IPS DF 6.9 (cell line): ENCODE results near the gene AJM1.
"Not testable (repeated sequence)": the region's sequence is repeated elsewhere in the genome, so short reads cannot be mapped to it uniquely, and the experiment has no call there.

Experiments used
- DNase-seq: peaks from one replicate; pipeline ENCODE4 v3.0.0-alpha.2; 2013; ENCODE audit warnings: low read depth, low spot score
- H3K27ac ChIP-seq: one replicate; pipeline ENCODE4 v1.5.1; 2013; ENCODE audit warnings: low read length, control low read depth
- H3K27me3 ChIP-seq: 2 replicates; pipeline ENCODE4 v1.6.1; 2013; ENCODE audit warnings: mild to moderate bottlenecking, low read length; ENCODE audit not compliant: control insufficient read depth, insufficient read depth
- H3K36me3 ChIP-seq: 2 replicates; pipeline ENCODE4 v1.6.1; 2013; ENCODE audit warnings: low read length; ENCODE audit not compliant: control insufficient read depth, insufficient read depth
- H3K4me1 ChIP-seq: 2 replicates; pipeline ENCODE4 v1.6.1; 2013; ENCODE audit warnings: low read length; ENCODE audit not compliant: control insufficient read depth, insufficient read depth
- H3K4me3 ChIP-seq: 2 replicates; pipeline ENCODE4 v1.5.1; 2013; ENCODE audit warnings: mild to moderate bottlenecking, low read length
- H3K9me3 ChIP-seq: 2 replicates; pipeline ENCODE4 v1.6.1; 2013; ENCODE audit warnings: low read length, inconsistent platforms; ENCODE audit not compliant: control insufficient read depth, insufficient read depth
- WGBS: extraction: QIAGEN DNeasy Blood & Tissue Kit; methylation state at CpG from one replicate; pipeline ENCODE4 v1.1.7; 2013; ENCODE audit warnings: mixed read lengths, missing lambda C conversion rate; ENCODE audit not compliant: insufficient read length, insufficient coverage; 5-methylcytosine and 5-hydroxymethylcytosine counted together

The AJM1 gene

DNA sequence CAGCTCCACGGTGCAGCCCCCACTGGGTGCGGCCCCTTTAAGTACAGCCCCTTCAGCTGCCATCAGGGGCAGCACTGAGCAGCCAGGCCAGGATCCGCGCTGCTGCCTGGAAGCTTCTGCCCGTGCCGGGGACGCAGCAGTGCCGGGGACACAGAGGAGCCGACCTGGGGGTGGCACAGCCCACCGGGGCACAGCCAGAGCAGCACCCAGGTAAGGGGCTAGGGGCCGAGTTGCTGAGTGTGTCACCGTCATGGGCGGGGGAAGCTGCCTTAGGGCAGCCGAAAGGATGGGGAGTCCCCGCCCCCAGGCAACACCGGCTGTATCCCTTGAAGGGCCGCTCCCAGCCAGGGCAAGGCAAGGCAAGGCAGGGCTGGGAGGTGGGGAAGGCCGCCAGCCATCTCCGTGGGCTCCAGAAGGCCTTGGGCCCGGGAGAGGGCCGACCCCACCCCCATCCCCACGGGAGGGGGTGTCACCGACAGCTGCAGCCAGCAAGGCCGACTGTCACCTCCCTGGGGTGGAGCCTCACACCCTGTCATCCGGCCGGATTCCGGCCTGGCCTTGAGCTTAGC is at the start of gene AJM1:
TSS of gene AJM1 (plus strand) at position 99 of the 569 bp plus-strand sequence. CDS start 1,937 bp downstream, outside the sequence.
- not testable (repeated sequence) for H3K4me3 ChIP-seq, DNase-seq, H3K27ac ChIP-seq, H3K27me3 ChIP-seq, H3K9me3 ChIP-seq
- WGBS, result no CpG with 5 or more reads among the region's 27 CpGs
- Histone ChIP-seq H3K36me3 (peaks cover 14% of the 10 kb centered on the region; the same call in 1 of the 2 replicates), H3K4me1 (peaks cover 20% of the 10 kb centered on the region)

DNA sequence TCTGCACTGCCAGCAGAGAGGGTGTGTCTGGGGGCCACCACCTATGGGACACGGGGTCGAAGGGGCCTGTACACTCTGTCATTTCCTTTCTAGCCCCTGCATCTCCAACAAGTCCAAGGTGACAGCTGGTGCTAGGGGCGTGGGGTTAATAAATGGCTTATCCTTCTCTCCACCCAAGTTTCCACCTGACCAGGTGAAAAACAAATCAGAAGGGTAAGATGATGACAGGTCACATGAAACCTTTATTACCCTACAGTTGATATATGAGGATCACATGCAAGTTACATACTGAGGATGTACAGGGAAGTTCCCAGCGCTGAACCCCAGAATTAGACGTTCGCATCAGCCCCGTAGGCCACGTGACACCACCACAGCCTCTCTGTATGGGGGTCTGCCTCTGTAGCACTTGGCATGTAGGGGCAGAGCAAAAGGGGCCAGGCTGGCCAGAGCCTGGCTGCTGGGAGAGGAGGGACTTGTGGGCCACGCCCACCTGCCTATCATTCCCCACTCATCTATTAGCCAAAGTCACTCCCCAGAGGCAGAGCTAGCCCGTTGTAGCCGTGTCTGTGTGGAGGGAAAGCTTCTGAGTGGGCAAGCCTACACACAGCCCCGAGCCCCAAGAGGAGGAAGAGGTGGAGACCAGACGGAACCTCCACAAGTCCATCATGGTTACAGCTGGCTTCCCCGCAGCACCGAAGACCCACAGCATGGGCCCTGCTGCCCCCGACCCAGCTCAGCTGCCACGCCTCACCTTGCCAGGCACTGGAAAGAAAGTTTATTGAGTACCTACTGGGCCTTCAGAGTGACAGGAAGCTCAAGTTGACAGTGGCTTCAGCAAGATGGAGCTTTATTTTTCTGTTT is 49.0 kb upstream of the AJM1 start:
- Histone ChIP-seq H3K4me1 (no peaks in the 10 kb centered on the region), H3K27ac (no peak overlapping the region), H3K27me3 (no peaks in the 10 kb centered on the region), H3K9me3 (no peaks in the 10 kb centered on the region), H3K4me3 (no peak overlapping the region), H3K36me3 (no peaks in the 10 kb centered on the region)
- no peak for DNase-seq
- WGBS, result no CpG with 5 or more reads among the region's 17 CpGs

DNA sequence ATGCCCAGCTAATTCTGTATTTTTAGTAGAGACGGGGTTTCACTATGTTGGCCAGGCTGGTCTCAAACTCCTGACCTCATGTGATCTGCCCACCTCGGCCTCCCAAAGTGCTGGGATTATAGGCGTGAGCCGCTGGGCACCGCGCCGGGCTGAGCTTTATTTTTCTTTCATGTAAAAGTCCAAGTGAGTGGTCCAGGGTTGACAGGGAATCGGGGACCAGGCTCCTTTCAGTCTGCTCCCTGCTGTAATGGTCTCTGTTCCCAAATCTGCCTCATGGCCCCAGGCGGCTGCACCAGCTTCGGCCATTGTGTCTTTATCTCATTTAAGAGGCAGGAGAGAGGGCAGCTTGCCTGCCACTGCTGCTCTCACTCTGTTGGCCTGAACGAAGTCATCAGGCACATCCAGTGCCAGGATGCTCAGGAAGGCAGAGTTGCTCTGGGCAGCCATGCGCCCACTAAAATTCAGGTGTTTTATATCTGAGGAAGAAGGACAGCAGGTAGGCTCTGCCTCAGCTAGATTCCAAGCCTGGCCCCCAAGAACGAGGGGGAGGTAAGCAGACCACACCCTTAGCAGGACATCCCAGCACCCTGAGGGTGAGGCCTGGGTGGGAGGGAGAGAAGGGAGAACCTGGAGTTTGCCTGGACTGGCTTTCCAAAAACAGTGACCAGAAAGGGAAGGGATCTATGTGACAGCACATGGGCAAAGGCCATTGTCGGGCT is 47.8 kb upstream of the AJM1 start:
- no CpG with 5 or more reads among the region's 14 CpGs for WGBS
- Histone ChIP-seq H3K4me1 (no peaks in the 10 kb centered on the region), H3K27me3 (no peaks in the 10 kb centered on the region), H3K4me3 (no peak overlapping the region), H3K27ac (no peak overlapping the region), H3K9me3 (no peaks in the 10 kb centered on the region), H3K36me3 (no peaks in the 10 kb centered on the region)
- DNase-seq, result no peak

DNA sequence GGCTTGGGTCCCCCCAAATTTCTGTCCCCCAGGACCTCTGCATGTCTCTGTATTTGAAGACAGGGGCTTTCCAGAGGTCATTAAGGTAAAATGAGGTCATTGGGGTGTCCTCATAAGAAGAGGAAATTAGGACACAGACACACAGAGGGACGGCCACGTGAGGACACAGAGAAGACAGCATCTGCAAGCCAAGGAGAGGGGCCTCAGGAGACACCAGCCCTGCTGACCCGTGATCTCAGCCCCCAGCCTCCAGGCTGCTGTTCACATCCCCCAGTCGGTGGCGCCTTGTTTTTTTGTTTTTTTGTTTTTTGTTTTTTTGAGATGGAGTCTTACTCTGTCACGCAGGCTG is 47.3 kb upstream of the AJM1 start:
- Histone ChIP-seq H3K4me1 (no peaks in the 10 kb centered on the region), H3K4me3 (no peak overlapping the region), H3K27ac (no peak overlapping the region), H3K36me3 (no peaks in the 10 kb centered on the region), H3K9me3 (no peaks in the 10 kb centered on the region), H3K27me3 (no peaks in the 10 kb centered on the region)
- no peak for DNase-seq
- WGBS, result no CpG with 5 or more reads among the region's 6 CpGs

DNA sequence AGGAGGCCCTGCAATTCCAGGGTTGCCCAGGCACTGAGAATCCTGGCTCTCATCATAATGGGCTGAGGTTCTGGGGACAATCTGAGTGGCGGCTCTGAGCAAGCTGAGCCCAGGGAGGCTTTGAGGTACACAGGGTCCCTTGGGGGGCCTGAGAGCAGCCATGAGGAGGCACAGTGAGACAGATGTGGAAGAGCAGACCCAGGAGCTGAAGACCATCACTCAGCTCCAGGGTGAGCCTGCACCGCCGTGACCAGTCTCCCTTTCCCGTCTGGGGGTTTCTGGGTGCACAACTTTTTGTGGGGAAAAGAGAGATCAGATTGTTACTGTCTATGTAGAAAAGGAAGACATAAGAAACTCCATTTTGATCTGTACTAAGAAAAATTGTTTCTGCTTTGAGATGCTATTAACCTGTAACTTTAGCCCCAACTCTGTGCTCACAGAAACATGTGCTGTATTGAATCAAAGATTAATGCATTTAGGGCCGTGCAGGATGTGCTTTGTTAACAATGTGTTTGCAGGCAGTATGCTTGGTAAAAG is 46.0 kb upstream of the AJM1 start, which contains the start of gene CCDC183:
TSS of gene CCDC183 (plus strand) at position 101 of the 537 bp plus-strand sequence. CDS start at position 161, 60 bp downstream.
- no peak within 1 kb of the TSS for H3K27ac ChIP-seq
- no peaks in the 10 kb centered on the region for H3K36me3 ChIP-seq
- H3K27me3 ChIP-seq, result no peaks in the 10 kb centered on the region
- no peak for DNase-seq
- H3K4me1 ChIP-seq, result no peaks in the 10 kb centered on the region
- no peaks in the 10 kb centered on the region for H3K9me3 ChIP-seq
- WGBS, result no CpG with 5 or more reads among the region's 5 CpGs
- H3K4me3 ChIP-seq, result no peak within 1 kb of the TSS

DNA sequence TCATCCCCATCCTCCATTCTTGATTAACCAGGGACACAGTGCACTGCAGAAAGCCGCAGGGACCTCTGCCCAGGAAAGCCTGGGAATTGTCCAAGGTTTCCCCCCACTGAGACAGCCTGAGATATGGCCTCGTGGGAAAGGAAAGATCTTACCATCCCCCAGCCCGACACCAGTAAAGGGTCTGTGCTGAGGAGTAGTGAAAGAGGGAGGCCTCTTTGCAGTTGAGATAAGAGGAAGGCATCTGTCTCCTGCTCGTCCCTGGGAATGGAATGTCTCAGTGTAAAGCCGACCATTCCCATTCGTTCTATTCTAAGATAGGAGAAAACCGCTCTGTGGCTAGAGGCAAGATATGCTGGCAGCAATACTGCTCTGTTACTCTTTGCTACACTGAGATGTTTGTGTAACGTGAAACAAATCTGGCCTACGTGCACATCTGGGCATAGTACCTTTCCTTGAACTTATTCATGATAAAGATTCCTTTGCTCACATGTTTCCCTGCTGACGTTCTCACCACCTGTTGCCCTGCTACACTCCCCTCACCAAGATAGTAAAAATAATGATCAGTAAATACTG is 45.4 kb upstream of the AJM1 start:
- H3K27me3 ChIP-seq, H3K4me3 ChIP-seq, H3K36me3 ChIP-seq, H3K4me1 ChIP-seq, H3K9me3 ChIP-seq, H3K27ac ChIP-seq, DNase-seq: not testable (repeated sequence)
- WGBS, result no CpG with 5 or more reads among the region's 10 CpGs

DNA sequence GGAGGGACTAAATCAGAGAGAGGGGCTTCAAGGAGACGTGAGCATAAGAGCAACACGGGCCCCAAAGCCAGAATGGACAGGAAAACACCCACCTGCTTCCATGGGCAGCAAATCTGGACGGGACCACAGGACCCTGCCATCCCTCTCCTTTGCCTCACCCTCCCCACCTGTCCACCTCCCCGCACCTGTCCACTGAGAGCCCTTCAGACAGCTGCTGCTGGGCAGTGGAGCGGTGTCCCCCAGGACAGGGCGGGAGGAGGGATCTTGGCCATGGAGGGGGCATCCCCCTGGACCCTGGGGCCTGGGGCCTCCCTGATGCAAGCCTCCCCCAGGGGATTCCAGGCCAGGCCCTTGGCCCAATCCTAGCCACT is 43.6 kb upstream of the AJM1 start:
- Histone ChIP-seq H3K36me3 (no peaks in the 10 kb centered on the region), H3K27me3 (no peaks in the 10 kb centered on the region), H3K27ac (no peak overlapping the region), H3K4me1 (no peaks in the 10 kb centered on the region), H3K9me3 (no peaks in the 10 kb centered on the region), H3K4me3 (no peak overlapping the region)
- DNase-seq, result no peak
- WGBS, result no CpG with 5 or more reads among the region's 6 CpGs

DNA sequence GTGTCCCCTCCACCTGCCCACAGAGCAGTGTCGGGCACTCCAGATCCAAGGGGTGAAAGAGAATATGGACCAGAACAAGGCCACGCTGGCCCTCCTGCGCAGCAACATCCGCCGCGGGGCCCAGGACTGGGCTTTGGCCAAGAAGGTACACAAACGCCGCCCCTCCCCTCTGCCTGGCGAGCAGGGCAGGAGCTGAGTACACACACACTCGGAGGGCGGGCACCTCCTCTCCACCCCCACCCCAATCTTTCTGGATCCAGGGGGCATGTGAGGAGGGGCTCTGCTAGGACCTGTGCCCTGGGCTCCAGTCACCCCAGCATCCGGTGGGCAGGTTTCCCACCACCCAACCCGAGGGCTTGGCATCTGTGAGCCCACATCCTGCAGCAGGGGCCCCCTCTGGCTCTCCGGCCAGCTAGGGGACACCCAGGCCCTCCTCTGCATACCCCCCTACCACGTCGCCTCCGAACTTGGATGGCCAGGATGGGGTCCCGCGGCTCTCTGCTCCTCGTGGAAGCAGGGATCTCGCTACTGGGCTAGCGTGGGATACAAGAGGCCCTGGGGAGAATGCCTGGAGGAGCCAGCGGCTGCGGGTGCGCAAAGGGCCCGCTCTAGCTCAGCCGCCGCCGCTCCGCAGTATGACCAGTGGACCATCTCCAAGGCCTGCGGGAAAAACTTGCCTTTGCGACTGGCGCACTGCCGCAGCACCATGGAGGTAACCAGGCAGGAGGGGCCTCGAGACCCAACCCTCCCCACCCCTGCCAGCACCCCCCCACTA is 43.0 kb upstream of the AJM1 start:
- no peak overlapping the region for H3K27ac ChIP-seq
- WGBS, result no CpG with 5 or more reads among the region's 35 CpGs

DNA sequence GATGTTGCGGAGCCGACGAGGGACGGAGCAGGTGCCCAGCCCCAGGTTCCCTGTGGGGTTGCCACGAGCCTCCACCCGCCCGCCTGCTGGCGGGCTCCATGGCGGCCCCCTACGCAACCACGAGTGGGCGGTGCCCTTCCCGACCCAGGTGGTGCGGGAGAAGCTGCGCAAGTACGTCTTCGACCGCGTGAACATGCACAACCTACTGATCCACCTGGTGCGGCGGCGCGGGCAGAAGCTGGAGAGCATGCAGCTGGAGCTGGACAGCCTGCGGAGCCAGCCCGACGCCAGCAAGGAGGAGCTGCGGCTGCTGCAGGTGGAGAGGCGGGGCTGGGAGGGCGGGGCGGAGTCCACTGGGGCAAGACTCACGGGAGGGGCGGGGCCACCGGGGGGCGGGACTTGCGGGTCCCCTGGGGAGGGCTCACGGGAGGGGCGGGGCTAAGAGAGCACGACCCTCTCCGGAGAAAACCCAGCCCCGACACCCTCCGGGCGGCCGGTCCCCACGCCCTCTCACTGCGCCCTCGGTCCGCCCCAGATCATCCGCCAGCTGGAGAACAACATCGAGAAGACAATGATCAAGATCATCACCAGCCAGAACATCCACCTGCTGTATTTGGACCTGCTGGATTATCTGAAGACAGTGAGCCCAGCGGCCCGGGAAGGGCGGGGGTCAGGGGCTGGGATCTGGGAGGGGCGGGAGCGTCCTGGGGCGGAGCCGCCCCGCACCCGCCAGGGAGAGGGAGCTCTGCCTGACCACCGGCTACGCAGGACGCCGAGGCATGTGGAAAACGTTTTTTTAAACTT is 42.2 kb upstream of the AJM1 start:
- peak overlapping the region; percentile 77 for H3K4me3 ChIP-seq
- H3K4me1 ChIP-seq, result no peaks in the 10 kb centered on the region
- H3K9me3 ChIP-seq, result no peaks in the 10 kb centered on the region
- H3K36me3 ChIP-seq, result no peaks in the 10 kb centered on the region
- no peak for DNase-seq
- no peaks in the 10 kb centered on the region for H3K27me3 ChIP-seq
- H3K27ac ChIP-seq, result no peak overlapping the region
- WGBS, result no CpG with 5 or more reads among the region's 63 CpGs

More for the DNA sequence above, 43.0 kb upstream of the AJM1 start:
- no peak for DNase-seq
- H3K36me3 ChIP-seq, result no peaks in the 10 kb centered on the region
- no peaks in the 10 kb centered on the region for H3K9me3 ChIP-seq
- no peaks in the 10 kb centered on the region for H3K27me3 ChIP-seq
- no peaks in the 10 kb centered on the region for H3K4me1 ChIP-seq
- H3K4me3 ChIP-seq, result peak overlapping the region; percentile 25; the same call in 1 of the 2 replicates
